HS-5 (cell line): Measurements from ENCODE around the gene SRC.

Source experiments
- DNase-seq: peaks from one replicate; pipeline ENCODE4 v3.0.0-alpha.2; 2012; ENCODE audit warnings: low read depth

Gene SRC

DNA sequence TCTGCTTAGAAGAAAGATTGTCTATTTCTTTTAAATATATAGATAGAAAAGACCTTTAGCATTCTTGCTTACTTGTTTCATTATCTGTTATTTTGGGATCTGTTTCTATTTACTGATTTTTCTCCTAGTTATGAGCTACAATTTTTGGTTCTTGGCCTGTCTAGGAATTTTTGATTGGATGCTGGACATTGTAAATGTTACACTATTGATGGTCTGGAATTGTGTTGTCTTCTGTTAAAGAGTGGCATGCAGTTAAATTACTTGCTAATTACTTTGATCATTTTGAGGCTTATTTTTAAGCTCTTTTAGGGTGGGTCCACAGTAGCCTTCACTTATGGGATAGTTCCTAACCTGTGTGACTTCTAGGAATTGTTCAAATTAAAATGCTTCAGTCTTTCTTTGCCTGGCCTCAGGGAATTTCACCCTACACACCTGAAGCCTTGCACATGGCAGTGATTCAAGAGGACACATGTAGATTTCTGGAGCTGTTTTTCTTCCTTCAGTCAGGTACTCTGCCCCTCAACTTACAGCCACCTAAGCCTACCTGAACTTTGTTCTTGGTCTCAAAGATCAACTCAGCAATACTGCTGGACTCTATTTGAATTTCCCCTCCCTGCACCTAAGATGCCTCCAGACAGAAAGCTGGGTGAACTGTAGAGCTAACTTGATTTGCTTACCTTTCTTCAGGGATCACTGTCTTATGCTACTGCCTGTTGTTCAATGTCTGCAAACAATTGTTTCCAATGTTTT is 108.9 kb downstream of the SRC start:
- DNase-seq: no peak
